GM08714 (cell line): Measurements from ENCODE around the gene TNFRSF14.

Source experiments
- H3K4me3 ChIP-seq: fragments of 200-500 bp; sonication (Bioruptor generic); 2 replicates; pipeline ENCODE4 v1.5.1; 2014; ENCODE audit warnings: mild to moderate bottlenecking, low read length, inconsistent platforms
- ZNF274 ChIP-seq: IDR thresholded peaks from 2 replicates; pipeline ENCODE4 v1.6.1; 2012; ENCODE audit warnings: mild to moderate bottlenecking, low read depth, low read length

The TNFRSF14 gene

DNA sequence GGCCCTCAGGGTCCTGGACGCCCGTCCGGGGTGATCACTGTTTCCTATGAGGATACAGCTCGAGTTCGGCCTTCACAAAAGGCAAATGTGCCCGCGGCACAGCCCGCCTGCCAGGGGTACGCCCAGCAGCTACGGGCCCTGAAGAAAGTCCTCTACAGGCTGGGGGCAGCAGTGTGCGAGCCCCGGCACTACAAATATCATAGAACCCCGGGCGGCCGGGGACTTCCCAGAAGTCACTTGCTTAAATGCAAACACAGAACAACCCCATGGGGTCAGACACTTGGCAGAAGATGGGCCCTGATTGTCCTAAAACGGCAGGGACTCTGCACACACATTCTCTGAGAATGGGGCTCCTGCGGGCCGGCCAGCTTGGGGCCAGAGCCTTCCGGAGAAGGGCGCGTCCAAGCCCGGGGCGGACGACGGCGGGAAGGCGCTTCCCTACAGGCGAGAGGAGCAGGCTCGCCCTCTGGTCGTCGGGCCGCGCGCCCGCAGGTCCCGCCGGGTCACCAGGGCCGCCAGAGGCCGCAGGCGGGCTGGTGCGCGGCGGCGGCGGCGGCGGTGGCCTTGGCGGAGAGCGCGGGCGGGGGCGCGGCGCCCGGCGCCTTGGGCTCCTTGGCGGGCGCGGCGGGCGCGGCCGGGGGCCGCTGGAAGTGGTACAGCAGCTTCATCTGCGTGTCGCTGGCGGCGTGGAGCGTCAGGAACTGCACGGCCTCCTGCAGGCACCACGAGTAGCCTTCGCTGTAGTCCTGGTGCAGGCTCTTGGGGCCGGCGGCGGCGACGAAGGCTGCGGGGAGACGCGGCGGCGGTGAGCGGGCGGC is 27.0 kb upstream of the TNFRSF14 start:
- no peak for TF ChIP-seq ZNF274
- H3K4me3 ChIP-seq, result no peak overlapping the region; the same call in 1 of the 2 replicates

DNA sequence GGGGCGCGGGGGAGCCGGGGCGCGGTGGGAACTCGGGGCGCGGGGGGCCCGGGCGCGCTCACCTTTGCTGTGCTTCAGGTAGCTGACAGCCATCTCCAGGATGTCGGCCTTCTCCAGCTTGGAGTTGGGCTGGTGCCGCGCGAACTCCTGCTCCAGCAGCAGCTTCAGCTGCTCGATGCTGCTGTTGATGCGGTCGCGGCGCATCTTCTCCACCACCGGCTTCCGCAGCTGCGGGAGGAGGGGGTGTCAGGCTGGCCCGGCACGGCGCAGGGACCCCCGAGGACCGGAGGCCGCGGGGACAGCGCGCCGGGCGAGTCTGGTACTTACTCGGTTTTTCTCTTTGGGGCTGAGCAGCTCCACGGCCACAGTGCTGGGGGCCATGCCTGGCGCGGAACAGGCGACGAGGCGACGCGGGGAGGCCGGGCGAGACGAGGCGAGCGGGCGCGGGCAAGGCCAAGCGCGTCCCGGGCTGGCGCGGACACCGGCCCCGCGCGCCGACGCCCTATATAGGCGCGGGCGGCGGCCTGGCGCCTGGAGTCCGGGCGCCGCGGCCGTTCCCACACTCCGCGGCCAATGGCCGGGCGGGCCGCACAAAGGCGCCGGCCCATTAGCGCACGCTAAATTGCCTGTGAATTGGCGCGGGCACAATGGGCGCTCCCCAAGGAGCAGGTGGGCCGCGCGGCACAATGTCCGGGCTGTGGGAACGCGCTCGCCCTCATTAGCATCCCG is 26.2 kb upstream of the TNFRSF14 start, which contains the start of gene HES5:
TSS of gene HES5 (minus strand) at position 480 of the 729 bp plus-strand sequence. CDS start at position 381, 99 bp downstream.
- H3K4me3 ChIP-seq, result peak within 1 kb of the TSS; percentile 9; the same call in 1 of the 2 replicates
- no peak for TF ChIP-seq ZNF274

DNA sequence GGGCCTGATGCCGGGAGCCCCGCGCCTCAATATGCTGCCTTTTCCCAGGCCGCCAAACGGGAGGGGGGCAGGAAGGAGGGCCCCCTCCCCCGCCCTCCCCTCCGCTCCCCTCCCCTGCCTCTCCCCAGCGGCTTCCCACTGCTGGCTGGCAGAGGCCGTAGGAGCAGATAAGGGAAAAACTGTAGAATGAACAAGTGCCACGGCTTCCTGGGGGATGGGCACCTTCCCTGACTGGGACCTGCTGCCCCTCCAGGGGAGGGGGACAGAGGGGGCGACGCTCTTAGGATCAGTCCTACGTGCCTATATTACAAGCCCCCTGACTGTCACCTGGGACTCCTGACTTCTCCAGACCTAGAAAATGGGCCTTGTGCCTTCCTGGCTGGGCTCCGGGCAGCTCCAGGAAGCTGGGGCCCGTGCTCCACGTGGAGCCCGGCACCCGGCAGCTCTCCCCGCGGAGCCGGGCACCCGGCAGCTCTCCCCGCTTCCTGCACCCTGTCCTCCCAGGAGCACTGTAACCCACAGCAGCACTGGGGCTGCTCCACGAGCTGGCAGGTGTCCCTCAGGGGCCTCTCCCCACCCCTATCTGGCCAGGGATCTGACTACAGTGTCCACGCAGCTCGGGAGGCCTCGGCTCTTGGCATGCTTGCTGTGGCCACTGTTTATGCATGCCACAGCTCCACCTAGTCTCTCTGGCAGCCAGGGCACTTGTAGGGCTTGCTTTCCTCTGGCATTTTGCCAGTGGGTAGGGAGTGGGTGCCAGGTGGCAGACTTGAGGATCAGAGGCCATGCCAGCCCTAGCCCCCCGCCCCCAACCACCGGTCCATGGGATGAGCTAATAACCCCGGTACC is 25.4 kb upstream of the TNFRSF14 start:
- TF ChIP-seq ZNF274, result no peak
- no peak overlapping the region; the same call in 1 of the 2 replicates for H3K4me3 ChIP-seq

DNA sequence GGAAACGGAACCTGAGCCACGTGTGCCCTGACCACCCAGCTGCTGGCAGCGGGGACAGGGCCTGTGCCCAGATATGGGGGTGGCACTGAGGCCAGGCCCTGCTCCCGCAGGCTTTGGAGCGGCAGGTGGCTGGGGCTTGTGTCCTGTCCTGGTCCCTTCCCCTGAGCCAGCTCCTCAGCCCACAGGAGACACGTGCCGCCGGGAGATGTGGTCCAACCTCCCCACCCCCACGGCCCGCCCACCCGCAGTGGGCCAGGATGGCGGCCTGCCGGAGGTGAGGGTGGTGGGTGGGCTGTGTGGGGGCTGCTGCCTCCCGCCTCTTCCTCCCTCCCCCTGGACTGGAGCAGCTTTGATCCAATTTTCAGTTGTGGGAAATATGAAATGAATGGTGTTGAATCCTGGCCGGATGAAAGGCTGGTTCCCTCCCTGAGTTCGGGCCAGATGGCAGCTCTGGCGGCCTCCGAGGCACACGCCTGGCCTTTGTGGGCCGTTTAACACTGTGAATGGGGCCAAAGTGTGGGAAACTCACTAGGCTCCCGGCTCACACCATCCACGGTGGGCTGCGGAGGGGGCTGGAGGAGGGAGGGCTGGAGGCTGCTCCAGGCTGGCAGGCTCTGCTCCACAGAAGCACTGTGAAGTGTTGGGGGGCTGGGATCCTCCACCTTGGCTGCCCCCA is 23.5 kb upstream of the TNFRSF14 start:
- no peak for TF ChIP-seq ZNF274
- no peak overlapping the region for H3K4me3 ChIP-seq

DNA sequence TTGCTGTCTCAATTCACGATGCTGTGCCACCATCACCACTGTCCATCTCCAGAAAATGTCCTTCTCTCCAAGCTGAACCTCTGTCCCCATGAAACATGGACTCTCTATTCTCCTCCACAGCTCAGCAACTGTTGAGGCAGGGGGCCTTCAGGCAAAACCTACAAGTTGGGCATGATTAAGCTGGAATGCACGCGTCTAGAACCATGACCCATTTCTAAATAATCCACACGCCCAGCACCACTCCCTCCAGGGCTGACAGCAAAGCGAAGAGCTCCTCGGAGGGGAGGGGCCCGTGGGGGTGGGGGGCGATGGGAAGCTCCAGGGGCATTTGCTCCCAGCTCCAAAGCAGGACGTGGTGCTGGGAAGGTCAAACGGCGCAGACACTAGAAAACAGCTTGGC is 22.8 kb upstream of the TNFRSF14 start:
- TF ChIP-seq ZNF274, result no peak

DNA sequence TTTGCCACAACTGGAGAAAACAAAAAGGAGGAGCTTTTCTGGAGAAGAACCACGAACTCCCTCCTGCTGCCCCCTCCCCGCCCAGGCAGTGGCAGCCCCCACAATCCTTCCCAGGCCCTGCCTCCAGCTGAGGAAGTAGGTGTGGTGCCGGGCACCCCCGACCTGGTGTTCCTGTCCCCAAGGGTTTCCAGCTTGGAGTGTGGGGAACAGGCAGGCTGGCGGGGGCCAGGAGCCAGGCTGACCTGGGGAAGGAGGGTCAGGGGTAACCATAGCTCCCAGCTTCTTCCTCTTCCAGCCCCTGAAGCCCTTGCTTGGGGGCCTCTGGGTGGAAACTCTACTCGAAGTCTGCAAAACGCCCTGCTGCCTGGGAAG is 21.9 kb upstream of the TNFRSF14 start:
- TF ChIP-seq ZNF274, result no peak
- H3K4me3 ChIP-seq, result no peak overlapping the region

More for the DNA sequence above, 22.8 kb upstream of the TNFRSF14 start:
- no peak overlapping the region for H3K4me3 ChIP-seq

DNA sequence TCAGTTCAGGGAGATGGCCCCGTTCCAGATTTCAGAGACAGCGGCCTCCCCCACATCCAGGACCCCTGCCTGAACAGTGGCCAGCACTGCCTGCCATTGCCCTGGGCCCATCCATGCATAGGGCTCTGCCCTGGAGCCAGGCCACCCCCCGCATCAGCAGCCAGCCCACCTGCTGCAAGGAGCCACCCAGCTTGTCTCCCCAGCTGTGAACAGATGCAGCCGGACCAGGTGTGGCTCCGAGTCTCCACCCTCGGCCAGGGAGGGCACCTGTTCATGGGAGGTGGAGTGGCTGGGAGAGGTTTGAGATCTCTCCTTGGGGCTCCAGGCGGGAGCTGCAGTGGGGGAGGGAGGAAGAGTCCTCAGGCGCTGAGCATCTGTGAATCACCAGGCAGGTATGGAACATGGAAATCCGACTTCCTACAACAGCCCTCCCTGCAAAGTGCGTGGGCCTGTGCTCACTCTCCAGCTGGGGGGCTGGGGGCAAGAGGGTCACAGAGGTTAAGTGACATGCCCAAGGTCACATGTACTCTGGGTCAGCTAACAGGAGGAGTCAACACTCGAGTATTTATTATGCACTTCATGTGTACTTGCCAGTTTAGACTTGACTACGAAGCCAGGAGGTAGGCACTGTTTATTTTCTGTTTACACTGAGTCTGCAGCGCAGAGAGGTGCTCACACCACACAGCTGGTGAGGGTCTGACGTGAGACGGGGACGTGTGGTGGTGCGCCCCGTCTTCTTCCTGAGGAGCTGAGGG is 21.3 kb upstream of the TNFRSF14 start:
- no peak for TF ChIP-seq ZNF274
- no peak overlapping the region for H3K4me3 ChIP-seq

DNA sequence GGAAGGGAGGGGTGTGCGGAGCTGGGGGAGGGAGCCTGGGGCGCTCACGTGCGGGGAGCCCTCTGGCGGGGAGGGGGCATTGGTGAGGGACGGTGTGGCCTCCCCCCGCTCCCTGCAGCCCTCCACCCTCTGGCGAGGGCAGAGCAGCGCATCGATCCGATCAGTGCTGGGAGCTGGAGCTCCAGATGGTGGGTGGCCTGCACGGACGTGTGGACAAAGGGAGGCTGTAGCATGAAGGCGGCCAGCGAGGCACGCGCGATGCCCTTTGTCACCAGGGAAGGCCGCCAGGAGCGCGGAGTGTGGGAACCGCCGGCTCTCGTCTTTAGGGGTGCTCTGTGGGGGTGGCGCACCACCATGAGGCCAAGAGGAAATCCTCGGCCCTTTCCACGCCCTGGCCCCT is 20.7 kb upstream of the TNFRSF14 start:
- no peak overlapping the region for H3K4me3 ChIP-seq
- TF ChIP-seq ZNF274, result no peak

DNA sequence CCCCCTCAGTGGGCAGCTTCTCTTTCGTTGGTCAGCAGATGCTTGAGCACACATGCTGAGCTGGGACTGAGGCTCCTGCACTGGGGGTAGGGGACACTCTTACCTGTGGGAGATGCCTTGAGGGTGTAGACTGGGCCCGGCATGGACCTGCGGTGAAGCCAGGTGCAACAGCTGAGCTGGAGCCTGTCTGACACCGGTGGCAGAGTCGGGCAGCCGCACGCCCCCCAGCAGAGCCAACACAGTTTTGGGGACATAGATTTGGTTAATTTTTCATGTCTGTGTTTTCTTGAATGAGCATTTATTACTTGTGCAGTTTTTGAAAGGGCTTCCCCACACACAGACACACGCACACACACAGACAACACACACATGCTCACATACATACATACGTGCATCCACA is 20.2 kb upstream of the TNFRSF14 start:
- H3K4me3 ChIP-seq, result no peak overlapping the region
- TF ChIP-seq ZNF274, result no peak

DNA sequence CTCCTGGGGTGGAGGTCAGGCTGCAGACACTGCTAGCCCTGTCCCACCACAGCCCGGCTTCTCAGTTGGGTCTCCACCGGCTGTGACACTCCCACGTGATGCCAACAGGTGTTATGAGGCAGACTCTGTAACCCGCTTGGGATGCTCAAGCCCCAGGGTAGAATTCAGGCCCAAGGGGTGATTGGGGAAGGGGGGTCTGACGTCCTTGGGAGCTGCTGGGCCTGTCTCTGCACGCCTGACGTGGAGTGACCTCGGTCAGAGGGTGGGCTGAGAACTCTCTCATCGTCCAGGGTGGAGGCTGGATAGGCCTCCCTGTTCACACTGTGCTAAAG is 18.4 kb upstream of the TNFRSF14 start:
- no peak overlapping the region for H3K4me3 ChIP-seq
- no peak for TF ChIP-seq ZNF274

DNA sequence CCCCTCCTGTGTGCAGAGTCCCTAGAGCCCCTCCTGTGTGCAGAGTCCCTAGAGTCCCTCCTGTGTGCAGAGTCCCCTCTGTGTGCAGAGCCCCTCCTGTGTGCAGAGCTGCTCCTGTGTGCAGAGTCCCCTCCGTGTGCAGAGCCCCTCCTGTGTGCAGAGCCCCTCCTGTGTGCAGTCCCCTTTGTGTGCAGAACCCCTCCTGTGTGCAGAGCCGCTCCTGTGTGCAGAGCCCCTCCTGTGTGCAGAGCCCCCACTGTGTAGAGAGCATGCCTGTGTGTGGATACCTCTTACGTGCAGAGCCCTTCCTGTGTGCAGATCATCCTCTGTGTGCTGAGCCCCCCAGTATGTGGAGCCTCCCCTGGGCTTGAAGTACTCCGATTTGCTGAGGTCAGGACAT is 17.8 kb upstream of the TNFRSF14 start:
- TF ChIP-seq ZNF274, result no peak
- H3K4me3 ChIP-seq, result no peak overlapping the region

DNA sequence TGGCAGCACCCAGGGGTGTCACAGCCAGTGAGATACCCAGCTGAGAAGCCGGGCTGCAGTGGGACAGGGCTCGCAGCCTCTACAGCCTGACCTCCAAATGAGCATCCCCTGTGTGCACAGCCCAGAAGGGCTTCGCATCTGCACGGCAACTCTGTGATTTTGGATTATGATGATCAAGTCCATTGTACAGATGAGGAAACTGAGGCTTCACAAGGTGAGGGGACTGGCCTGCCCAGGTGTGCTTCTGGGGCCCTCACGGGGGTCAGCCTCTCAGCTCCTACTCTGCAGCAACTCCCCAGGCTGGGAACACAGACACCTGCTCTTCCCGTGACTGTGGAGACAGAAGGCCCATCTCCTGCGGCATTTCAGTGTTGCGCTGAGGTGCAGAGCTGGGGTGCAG is 17.3 kb upstream of the TNFRSF14 start:
- H3K4me3 ChIP-seq, result no peak overlapping the region
- TF ChIP-seq ZNF274, result no peak

DNA sequence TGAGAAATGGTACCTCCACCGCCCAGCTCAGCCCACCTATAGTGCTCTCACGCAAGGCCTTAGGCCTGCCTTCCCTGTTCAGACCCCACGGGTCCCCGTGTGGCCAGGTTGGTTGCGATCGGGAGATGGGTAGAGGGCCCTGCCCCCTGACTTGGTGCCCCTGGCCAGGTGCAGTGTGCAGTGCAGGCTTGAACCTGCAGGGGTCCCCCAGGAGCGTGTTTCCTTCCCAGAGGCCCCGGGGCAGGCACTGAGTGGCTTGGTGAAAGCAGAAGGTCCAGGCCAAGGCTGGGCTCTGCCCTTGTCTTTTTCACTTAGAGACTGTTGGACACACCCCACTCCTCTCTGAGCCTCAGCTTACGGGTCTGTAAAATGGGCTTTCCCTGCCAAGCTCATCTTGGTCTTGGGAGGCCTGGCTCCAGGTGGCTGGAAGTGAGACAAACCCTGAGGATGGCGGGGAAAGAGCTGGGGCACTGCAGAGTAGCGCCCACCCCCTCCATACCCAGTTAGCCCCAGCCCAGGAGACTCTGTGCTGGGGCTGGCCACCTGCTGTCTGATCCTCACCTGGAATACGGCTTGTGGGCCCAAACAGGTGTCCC is 16.8 kb upstream of the TNFRSF14 start:
- no peak overlapping the region for H3K4me3 ChIP-seq
- no peak for TF ChIP-seq ZNF274
